Aorta (tissue), 5 donors: Measurements from ENCODE around the gene SLC6A9. TPM values are rescaled to one million over a fixed set of nuclear protein-coding genes. Genes with fewer than 3 reads are reported as not detected.

Experiments used
- ATAC-seq: fragments of 200-7000 bp; cut with Tn5 transposase; one replicate; pipeline ENCODE4 v1.9.1; 2022; ENCODE audit warnings: moderate library complexity; ENCODE audit not compliant: low FRiP score
- DNase-seq, 2 donors: peaks; one replicate each; pipeline ENCODE4 v3.0.0-alpha.2; 2020
- H3K27ac ChIP-seq, 2 donors: one replicate each; pipeline ENCODE4 v1.5.1; 2013; ENCODE audit warnings: low read length in 2 of 2, mild to moderate bottlenecking in 2 of 2, moderate library complexity in 2 of 2, control low read depth in 1 of 2, inconsistent platforms in 1 of 2, low read depth in 1 of 2
- H3K27me3 ChIP-seq, 2 donors: one replicate each; pipeline ENCODE4 v1.6.1; 2013; ENCODE audit warnings: control low read depth in 1 of 2, low read length in 1 of 2, mild to moderate bottlenecking in 1 of 2, moderate library complexity in 1 of 2; ENCODE audit not compliant: insufficient read depth in 2 of 2, control insufficient read depth in 1 of 2
- H3K36me3 ChIP-seq, 2 donors: one replicate each; pipeline ENCODE4 v1.6.1; 2013; ENCODE audit warnings: control low read depth in 1 of 2, low read length in 1 of 2, mild to moderate bottlenecking in 1 of 2; ENCODE audit not compliant: insufficient read depth in 2 of 2, control insufficient read depth in 1 of 2
- H3K4me1 ChIP-seq, 2 donors: one replicate each; pipeline ENCODE4 v1.6.1; 2013; ENCODE audit warnings: low read length in 2 of 2, control low read depth in 1 of 2, mild to moderate bottlenecking in 1 of 2, moderate library complexity in 1 of 2; ENCODE audit not compliant: insufficient read depth in 2 of 2, control insufficient read depth in 1 of 2
- H3K4me3 ChIP-seq, 2 donors: one replicate each; pipeline ENCODE4 v1.5.1; 2013; ENCODE audit warnings: low read length in 2 of 2, control low read depth in 1 of 2, mild to moderate bottlenecking in 1 of 2
- H3K9me3 ChIP-seq: one replicate; pipeline ENCODE4 v1.6.1; 2013; ENCODE audit warnings: mild to moderate bottlenecking, low read length; ENCODE audit not compliant: control insufficient read depth
- WGBS, 2 donors: extraction: QIAGEN DNeasy Blood & Tissue Kit; methylation state at CpG; one replicate each; pipeline ENCODE4 v1.1.7; 2013; 5-methylcytosine and 5-hydroxymethylcytosine counted together
- intact Hi-C, 2 donors: fragments of 100-400 bp; cut with DNase I; formaldehyde crosslinking; loops; one replicate each; pipeline versions ENCODE4 v1.14.2 to v1.15.0; 2022
- polyA plus RNA-seq, 2 donors: library from polyadenylated mRNA; stranded (reverse); fragments of 200-250 nt; gene quantifications; one replicate each; pipeline ENCODE4 v1.2.3, GENCODE V29; 2013
- total RNA-seq, 2 donors: library from RNA; stranded (reverse); fragmentation: NEBNext Ultra II Directional; extraction: Animal tissue kit (Norgen Biotek cat#: 25700); gene quantifications; one replicate each; pipeline ENCODE4 v1.2.1, GENCODE V29; 2021
- donor health status: healthy with polysubstance abuse.
- donor health status: Bipolar disorder and iron deficiency.
- donor health status: DM: no; HTN: no; CAD: no.
- donor health status: DM: no; HTN: no; CAD: no.
- donor health status: DM: yes; HTN: yes; CAD: no.

SLC6A9 gene
- total and polyA plus RNA-seq, 4 donors = 1.3 to 18.9 (median 6.5) TPM

DNA sequence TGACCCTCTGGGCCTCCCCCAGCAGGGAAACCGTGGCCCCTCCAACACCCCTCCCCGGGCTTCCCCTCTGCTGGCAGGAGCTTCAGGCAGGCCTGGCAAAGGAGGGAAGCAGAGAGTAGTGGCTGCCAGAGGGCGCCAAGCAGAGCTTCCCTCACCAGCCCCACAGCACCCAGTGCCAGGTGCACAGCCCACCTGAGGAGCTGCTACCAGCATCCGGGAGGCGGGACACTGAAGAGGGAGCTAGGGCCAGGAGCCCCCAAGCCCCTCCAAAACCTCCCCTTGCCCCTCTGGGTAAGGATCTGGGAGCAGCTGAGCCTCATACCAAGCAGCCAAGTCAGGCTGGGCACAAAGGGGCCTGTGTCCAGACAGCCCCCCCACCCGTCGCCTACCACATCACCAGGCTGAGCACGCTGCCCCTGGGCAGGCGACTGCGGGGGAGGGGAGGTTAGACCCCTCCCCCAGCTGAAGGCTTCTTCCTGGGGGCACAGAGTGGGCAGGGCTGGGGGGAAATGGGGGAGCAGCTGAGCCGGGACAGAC lies 20.3 kb downstream of the SLC6A9 start:
- DNase-seq (no peak), ATAC-seq (no peak)
- no peak overlapping the region for H3K27ac ChIP-seq
- H3K9me3 ChIP-seq = no peaks in the 10 kb centered on the region
- H3K36me3 ChIP-seq = no peaks in the 10 kb centered on the region
- intact Hi-C loops = loop anchor here in 1 of 2 donors (10.0 kb wide), 1 partner anchor 214 kb away; no protein-coding TSS in a partner anchor
- 31 to 49% methylated on average over 7 to 11 of the region's 11 CpGs for WGBS, 2 donors
- no peak overlapping the region for H3K4me3 ChIP-seq
- H3K4me1 ChIP-seq = no peaks in the 10 kb centered on the region
- H3K27me3 ChIP-seq = no peaks in the 10 kb centered on the region

- Histone ChIP-seq H3K4me1 (no peaks in the 10 kb centered on the region), H3K36me3 (no peaks in the 10 kb centered on the region), H3K4me3 (no peak overlapping the region), H3K27ac (no peak overlapping the region), H3K9me3 (no peaks in the 10 kb centered on the region), H3K27me3 (no peaks in the 10 kb centered on the region)
- 93 to 94% methylated on average over 12 of the region's 12 CpGs for WGBS, 2 donors
- DNase-seq (peak in 1 of 2 donors; percentile 67), ATAC-seq (no peak)
- intact Hi-C loops = loop anchor here in 1 of 2 donors (10.0 kb wide), 1 partner anchor 587 kb away; no protein-coding TSS in a partner anchor
Measured at GRCh38 chr1:44008259-44008658, 23.0 kb downstream of the SLC6A9 start.

- 85 to 87% methylated on average over 11 to 14 of the region's 14 CpGs for WGBS, 2 donors
- intact Hi-C loops = loop anchor here in 1 of 2 donors (10.0 kb wide), 1 partner anchor 592 kb away; no protein-coding TSS in a partner anchor
- Histone ChIP-seq H3K27ac (no peak overlapping the region), H3K27me3 (no peaks in the 10 kb centered on the region), H3K4me1 (no peaks in the 10 kb centered on the region), H3K4me3 (no peak overlapping the region), H3K9me3 (no peaks in the 10 kb centered on the region), H3K36me3 (no peaks in the 10 kb centered on the region)
- DNase-seq (peak in 1 of 2 donors; percentile 65), ATAC-seq (no peak)
Measured at GRCh38 chr1:44002606-44003157, 28.6 kb downstream of the SLC6A9 start.

DNA sequence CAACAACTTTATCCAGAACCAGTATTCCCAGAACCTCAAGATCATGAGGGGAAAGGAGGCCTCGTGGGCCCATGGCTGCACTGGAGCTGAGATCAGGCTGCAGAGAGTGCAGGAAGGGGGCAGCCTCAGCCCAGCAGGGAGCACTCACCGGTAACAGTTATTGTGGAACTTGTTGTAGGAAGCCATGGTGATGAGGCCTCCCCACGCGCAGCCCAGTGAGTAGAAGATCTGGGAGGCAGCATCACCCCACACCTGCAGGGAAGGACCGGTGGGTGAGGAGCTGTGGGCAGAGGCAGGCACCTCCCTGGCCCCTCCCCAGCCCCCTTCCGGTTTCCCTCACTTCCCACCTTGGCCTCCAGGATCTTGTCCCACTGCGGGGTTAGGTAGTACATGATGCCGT lies 29.1 kb downstream of the SLC6A9 start:
- Histone ChIP-seq H3K27me3 (no peaks in the 10 kb centered on the region), H3K27ac (no peak overlapping the region), H3K4me1 (no peaks in the 10 kb centered on the region), H3K4me3 (no peak overlapping the region), H3K36me3 (no peaks in the 10 kb centered on the region), H3K9me3 (no peaks in the 10 kb centered on the region)
- ATAC-seq (no peak), DNase-seq (no peak)
- WGBS, 2 donors = 78 to 85% methylated on average over 8 of the region's 8 CpGs
- intact Hi-C loops = loop anchor here in 1 of 2 donors (10.0 kb wide), 1 partner anchor 593 kb away; no protein-coding TSS in a partner anchor

GRCh38 chr1:44000122-44000665 lies 31.1 kb downstream of the SLC6A9 start:
- Histone ChIP-seq H3K27me3 (no peaks in the 10 kb centered on the region), H3K4me3 (no peak overlapping the region), H3K36me3 (no peaks in the 10 kb centered on the region), H3K9me3 (no peaks in the 10 kb centered on the region), H3K4me1 (no peaks in the 10 kb centered on the region), H3K27ac (no peak overlapping the region)
- DNase-seq = no peak
- WGBS, 2 donors = 75 to 79% methylated on average over 7 to 8 of the region's 8 CpGs
- intact Hi-C loops = loop anchor here in 1 of 2 donors (10.0 kb wide), 1 partner anchor 595 kb away; no protein-coding TSS in a partner anchor
- ATAC-seq = no peak

GRCh38 chr1:43999455-43999854 lies 31.8 kb downstream of the SLC6A9 start:
- Histone ChIP-seq H3K9me3 (no peaks in the 10 kb centered on the region), H3K27me3 (no peaks in the 10 kb centered on the region), H3K4me3 (no peak overlapping the region), H3K27ac (no peak overlapping the region), H3K4me1 (no peaks in the 10 kb centered on the region), H3K36me3 (no peaks in the 10 kb centered on the region)
- WGBS, 2 donors = 65 to 67% methylated on average over 8 of the region's 8 CpGs
- ATAC-seq (no peak), DNase-seq (no peak)
- intact Hi-C loops = loop anchor here in 1 of 2 donors (10.0 kb wide), 1 partner anchor 215 kb away; the partner anchor contains the start of gene DMAP1

DNA sequence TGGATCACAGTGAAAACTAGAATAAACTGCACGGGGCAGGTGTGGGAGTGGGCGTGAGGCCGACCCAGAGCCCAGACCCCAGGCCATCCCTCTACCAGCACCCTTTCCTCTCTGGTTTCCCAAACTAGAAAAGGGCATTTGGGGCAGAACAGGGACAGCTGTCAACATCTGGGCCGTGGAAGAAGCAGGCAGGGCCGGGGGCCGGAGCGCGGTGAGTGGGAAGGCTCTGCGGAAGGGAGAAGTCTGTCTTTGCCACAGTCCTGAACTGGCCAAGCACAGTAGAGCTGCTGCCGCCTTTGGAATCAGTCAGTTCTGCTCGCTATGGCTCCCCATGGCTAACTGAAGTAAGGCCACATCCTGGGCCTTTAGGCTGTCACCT lies 33.3 kb downstream of the SLC6A9 start:
- DNase-seq (no peak), ATAC-seq (no peak)
- Histone ChIP-seq H3K27ac (no peak overlapping the region), H3K4me1 (no peaks in the 10 kb centered on the region), H3K36me3 (no peaks in the 10 kb centered on the region), H3K9me3 (no peaks in the 10 kb centered on the region), H3K27me3 (no peaks in the 10 kb centered on the region), H3K4me3 (no peak overlapping the region)
- intact Hi-C loops = loop anchor here in 1 of 2 donors (10.0 kb wide), 1 partner anchor 217 kb away; the partner anchor contains the start of gene DMAP1
- WGBS, 2 donors = 85 to 88% methylated on average over 11 of the region's 11 CpGs

- no peak for ATAC-seq
- Histone ChIP-seq H3K27me3 (no peaks in the 10 kb centered on the region), H3K4me1 (no peaks in the 10 kb centered on the region), H3K36me3 (no peaks in the 10 kb centered on the region), H3K9me3 (no peaks in the 10 kb centered on the region), H3K27ac (no peak overlapping the region), H3K4me3 (no peak overlapping the region)
- intact Hi-C loops = loop anchor here in 1 of 2 donors (10.0 kb wide), 1 partner anchor 217 kb away; the partner anchor contains the start of gene DMAP1
- DNase-seq = no peak
- 79 to 80% methylated on average over 22 of the region's 22 CpGs for WGBS, 2 donors
Measured at GRCh38 chr1:43997295-43997999, 33.8 kb downstream of the SLC6A9 start.
